HG03378 (cell line): ENCODE measurements around the gene BHMT.

Experiments
- ATAC-seq: cut with Tn5 transposase; IDR thresholded peaks from one replicate; pipeline ENCODE4 v1.9.1; 2021; ENCODE audit warnings: mild to moderate bottlenecking, moderate library complexity; ENCODE audit not compliant: unreplicated experiment

The BHMT gene, protein sequence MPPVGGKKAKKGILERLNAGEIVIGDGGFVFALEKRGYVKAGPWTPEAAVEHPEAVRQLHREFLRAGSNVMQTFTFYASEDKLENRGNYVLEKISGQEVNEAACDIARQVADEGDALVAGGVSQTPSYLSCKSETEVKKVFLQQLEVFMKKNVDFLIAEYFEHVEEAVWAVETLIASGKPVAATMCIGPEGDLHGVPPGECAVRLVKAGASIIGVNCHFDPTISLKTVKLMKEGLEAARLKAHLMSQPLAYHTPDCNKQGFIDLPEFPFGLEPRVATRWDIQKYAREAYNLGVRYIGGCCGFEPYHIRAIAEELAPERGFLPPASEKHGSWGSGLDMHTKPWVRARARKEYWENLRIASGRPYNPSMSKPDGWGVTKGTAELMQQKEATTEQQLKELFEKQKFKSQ

DNA sequence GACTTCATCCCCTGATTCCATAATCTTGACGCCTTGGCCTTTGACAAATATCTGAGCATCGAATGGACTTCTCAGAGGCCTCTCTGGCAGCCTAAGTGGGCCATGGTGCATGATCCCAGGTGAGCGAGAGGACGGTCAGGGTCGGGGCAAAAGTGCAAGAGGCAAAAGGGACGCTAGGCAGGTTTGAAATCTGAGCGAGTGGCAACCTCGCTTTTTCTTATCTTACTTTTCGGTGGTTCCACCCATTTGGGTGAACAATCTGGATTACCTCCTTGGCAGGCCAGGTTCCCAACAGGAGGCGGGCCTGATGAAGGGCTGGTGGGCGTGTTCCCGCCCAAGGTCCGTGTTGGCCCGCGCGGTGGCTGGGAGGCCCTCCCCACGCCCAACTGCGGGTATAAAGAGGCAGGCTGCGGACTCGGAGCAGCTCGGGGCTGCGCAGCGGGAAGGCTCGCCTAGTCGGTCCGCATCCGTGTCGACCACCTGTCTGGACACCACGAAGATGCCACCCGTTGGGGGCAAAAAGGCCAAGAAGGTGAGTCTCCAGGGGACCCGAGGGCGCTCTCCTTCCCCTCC lies at the start of gene BHMT:
BHMT (plus strand) TSS at position 423 of the 573 bp plus-strand sequence; CDS start at position 500, 77 bp downstream.
- no peak for ATAC-seq

DNA sequence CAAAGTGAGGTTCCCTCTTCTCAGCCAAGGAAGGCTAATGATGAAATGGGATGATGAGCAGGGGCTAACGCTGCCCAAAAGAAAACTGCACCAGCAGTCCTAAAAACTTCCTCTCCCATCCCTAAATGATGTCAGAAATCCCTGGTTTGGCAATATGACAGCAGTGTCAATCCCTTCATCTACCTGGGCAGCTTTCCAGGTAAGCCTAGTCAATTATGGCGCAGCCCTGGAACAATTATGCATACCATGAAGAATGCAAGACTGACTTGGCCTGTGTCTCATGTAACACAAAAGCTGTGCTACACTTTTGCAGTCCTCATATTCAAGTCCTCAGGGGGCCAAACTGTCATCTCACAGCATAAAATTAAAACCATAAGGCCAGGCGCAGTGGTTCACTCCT lies 49.2 kb upstream of the BHMT start:
- no peak for ATAC-seq

DNA sequence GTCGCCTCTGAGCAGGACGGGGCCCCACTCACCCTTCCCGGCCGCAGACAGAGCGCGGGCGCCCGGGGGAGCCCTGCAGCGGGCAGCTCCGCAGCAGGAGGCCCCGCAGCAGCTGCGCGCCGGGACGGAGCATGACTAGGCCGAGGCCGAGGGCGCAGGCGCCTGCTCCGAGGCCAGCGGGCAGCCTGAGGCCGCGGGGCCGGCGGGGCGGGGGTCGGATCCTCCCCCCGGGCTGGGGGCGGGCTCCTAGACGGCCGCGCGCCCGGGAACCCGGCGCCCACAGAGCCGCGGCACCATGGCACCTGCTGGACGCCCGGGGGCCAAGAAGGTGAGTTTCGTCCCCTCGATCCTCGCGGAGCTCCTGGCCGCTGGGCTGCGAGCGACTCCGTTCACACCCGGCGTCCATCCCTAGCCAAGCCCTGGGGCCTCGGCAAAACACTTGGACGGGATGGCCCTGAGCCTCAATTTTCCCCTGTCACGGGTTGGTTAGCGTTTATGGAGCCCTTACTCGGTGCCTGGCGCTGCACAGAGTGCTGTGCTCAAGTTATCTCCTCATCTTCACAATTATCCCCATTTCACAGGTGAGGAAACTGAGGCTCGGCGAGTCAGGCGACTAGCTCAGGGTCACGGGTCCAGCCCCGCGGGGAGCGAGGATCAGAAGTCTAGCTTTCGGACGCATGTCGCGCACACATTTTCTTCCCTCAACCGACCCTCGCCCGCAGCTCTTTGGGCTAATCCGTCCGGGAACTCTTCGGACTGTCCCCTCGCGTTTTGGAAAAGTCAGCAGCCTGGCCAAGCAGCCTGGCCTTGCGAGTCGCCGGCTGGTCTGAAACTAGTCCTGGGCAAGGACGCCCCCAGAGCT lies 41.9 kb upstream of the BHMT start, which contains the start of the genes BHMT2 and DMGDH:
BHMT2 (plus strand) TSS at position 280 of the 862 bp plus-strand sequence; CDS start at position 296, 16 bp downstream.
DMGDH (minus strand) TSS at position 187 of the 862 bp plus-strand sequence; CDS start at position 133, 54 bp downstream.
- no peak for ATAC-seq

DNA sequence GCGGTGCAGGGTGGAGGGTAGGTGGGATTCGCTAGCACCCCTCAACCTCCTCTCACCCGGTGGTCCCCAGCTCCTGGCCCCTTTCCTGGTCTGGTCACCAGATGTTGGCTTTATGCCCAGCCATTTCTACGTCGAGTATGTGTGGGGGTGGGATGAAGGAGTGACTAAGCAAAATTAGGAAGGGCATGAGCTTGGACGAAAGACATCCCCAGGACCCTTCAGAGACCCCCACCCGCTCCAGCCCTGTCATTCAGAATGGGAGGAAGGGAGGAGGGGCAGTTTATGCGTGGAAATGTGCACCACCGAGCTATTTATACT lies 41.3 kb upstream of the BHMT start:
- no peak for ATAC-seq

DNA sequence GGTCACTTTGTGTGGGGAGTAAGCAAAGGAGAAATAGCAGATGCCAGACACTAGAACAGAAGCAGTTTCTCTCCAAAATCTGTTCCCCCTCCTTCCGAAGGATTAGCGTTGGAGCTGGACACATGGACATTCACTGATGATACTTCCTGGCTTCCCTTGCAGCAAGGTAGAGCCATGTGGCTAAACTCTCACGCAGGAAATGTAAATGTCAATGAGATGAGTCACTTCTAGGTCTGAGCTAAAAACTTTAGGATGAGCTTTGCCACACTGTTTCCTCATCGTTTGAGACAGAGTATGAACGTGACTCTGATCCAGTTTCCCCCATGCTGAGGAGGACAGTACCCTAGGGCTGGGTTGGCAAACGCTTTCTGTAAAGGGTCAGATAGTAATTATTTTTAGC lies 37.0 kb upstream of the BHMT start:
- ATAC-seq: no peak

DNA sequence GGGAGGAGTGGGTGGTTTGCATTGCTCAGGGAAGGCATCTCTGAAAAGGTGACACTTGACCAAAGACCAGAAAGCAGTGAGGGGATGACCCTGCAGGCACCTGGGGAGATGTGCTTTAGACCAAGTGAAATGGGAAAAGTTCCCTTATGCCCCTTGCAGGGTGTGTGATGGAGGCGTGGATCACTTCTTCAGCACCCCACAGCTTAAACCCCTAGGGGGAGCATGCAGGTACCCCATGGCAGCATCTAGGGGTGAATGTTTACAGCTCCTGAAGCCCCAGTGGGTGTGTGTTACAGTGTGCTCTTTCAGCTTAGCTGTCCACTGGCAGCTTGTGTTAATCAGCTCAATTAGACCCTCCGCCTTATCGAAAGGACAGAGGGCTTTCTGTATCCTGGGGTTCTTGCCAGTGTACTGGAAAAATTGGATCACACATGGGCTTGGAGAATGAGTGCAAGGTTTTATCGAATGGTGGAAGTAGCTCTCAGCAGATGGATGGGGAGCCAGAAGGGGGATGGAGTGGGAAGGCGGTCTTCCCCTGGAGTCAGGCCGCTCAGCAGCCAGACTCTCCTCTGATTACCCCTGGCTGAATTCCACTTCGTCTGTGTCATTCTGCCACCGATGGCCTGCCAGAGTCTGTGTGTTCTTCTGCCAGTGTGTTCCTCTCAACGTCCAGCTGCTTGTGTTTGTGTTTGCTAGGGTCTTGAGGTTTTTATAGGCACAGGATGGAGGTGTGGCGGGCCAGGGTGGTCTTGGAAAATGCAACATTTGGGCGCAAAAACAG lies 35.8 kb upstream of the BHMT start:
- ATAC-seq: no peak

DNA sequence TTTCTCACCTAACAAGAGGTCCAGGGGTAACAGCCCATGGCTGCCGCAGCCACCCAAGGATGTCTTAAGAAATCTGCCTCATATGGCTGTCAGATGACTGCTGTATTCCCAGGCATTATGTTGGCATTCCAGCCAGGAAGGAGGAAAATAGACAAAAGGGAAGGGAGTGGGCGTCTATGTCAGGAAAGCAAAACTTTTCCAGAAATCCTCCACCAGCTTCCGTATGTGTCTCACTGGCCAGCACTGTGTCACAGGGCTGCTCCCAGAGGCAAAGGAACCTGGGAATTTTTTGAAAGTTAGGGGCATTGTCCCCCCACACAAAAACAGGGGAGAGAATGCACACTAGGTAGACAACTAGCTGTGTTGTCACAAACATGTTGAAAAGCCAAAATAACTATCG lies 34.8 kb upstream of the BHMT start:
- no peak for ATAC-seq

DNA sequence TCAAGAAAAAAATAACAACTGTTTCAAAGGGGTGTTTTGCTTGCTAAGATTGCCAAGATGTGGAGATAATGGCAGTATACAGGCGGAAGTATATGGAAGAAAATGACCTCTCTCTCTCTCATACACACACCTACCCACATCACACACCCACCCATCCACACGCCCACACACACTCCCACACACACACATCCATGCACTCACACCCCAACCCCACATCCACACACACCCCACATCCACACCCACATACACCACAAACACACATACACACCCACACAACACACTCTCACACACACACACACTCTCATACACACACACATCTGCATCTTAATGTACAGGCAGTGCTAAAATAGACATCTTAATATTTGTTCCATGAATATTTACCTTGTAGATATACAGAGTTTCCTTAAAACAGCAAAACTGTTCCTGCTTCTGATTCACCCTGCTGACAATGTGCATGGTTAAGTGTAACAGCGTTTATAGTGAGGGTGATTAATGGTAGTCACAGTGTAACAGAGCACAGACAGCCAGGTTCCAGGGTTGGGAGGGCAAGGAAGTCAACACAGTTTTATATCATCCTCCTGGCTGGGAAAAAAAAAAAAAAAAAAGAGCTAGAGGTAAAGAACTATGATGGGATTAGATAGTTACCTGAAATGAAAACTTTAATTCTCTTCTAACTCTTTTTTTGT lies 33.8 kb upstream of the BHMT start:
- ATAC-seq: no peak

DNA sequence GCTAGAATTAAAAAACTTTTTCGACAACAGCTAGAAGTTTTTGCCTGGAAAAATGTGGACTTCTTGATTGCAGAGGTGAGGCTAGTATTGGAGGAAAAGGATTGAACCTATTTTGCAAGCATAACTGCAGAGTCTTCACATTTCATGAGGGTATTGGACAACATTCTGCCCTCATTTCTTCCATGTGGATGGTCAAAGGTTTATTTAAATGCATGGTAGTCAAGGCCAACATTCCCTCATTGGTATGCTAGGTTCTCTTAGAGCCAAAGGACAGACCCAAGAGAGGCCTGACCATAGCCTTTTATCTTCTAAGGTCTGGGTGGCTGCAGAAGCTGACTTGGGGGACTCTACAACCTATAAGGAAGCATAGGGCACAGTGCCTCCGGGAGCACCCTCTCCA lies 30.8 kb upstream of the BHMT start:
- no peak for ATAC-seq

DNA sequence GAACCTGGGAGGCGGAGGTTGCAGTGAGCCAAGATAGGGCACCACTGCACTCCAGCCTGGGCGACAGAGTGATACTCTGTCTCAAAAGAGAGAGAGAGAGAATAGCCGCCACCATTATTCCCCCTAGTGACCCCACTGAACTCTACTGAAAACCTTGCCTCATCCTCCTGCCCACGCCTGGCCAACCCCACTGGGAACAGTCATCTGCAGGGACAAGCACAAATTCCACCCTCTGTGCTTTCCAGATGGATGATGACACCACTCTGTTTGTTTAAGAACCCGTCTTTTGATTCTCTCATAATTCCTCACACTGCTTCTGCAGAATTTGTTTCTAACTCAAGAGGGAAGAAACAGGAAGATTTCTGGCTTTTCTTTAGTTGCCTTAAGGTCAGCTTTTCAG lies 29.8 kb upstream of the BHMT start:
- ATAC-seq: no peak

DNA sequence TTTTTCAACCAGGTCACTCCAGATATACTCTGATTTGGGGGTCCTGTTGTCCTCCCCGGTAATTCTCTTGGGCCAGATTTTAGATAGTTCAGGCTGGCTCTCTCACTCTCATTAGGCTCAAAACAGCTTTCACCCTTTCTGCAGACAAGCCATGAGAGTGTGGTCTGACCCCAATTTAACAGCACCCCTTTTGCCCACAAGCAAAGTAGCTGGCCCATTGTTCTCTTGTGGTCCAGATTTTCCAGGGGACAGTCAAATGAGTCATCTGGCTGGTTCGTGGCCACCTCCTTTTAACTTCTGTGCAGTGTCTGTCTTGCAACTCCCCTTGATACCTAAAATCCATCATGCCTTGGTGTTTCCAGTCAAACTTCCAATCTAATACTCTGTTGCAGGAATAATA lies 25.5 kb upstream of the BHMT start:
- no peak for ATAC-seq

DNA sequence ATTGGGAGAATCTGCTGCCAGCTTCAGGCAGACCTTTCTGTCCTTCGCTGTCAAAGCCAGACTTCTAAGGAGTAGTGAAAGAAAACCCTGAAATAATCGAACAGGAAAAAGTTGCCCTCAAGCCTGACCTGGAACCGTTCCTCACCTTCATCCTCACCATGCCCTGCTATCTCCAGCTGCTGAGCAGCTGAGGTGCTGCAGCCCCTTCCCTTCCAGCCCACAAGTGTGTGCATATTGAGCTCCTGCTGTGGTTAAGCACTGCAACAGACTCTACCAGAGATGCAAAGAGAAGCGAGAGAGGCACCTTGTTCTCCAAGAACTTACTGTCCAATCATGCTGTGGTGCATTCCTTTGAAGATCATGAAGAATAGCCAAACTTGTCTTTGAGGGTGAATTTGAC lies 23.1 kb upstream of the BHMT start:
- ATAC-seq: no peak

DNA sequence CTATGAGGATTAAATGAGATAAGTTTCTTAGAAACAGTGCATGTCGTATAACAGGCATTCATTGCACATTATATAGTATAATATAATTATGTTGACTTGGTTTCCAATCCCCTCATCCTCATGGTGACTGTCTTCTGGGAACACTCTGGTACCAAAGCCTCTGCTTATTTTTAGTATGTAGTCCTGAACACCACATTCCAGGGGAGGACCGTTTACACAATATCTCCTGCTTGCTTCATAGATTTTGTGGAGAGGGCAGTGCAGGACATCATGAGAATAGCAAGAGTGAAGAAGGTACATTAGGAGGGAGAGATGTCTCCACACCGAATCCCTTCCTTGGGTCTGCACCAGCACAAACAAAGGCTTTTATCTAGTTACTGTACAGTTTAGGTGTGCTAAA lies 20.5 kb upstream of the BHMT start:
- ATAC-seq: no peak

DNA sequence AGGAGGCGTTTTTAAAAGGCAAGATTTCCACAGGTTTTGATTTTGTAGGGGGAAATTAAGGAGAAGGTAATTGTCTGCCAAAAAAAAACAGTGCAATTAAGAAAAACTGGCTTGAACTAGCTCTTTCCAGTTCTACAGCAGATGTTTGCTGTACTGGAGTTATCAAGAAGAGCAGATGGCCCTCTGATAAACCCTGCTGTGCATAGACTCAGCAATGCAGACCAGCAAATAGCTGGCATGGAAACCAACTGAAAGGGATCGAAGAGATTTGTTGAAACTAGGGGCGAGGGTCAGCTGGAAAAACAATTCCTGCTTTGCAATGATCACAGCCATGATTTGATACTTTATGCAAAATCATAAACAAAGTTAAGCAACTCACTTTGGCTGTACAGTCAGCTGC lies 17.8 kb upstream of the BHMT start:
- no peak for ATAC-seq

DNA sequence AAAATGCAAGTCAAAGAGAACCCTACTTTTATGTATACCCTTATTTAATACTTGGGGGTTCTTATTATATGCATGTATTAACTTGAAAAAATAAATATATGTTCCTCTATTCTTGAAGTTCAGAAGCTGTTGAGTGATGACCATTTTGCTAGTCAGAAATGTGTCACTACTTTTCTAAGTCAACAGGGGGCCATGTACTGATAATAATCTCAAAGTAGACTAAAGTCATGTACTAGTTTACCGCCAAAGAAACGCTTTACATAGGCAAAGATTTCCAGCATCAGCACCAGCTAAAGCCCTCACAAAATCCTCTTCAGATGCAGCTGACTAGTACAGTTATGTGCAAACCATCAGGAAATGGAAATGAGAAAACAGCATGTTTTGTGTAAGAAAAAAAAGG lies 5.7 kb upstream of the BHMT start:
- no peak for ATAC-seq

DNA sequence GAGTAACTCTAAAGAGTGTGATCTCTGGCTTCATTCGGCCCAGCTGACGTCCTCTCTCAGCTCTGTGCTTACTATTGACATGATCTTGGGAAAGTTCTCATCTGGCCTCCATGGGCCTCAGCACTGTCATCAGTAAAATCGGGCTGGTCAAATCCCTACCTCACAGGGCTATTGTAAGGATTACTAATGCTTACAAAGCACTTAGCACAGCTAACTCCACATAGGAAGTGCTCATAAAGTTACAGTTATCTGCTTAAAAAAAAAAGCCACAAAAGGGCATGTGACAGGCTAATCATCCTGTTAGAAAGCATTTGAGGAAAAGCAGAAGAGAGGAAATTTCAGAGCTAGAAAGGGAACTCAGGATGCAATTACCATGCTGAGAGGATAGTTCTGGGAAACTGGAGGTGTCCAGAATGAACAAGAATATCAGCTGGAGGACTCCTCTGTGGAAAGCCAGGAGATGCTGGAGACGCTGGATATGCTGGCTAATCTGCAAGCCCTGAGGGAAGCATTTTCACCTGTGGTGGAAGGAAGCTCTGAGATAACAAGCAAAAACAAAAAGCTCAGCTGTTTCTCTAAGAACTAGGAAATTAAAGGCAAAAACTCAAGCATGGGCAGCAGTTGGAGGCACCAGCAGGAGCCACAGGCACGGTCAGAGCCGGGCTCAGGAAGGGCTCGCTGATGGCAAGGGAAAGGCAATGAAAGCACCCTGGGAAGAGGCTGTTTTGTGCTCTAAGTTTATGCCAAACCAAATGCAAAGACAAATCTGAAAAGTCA lies 4.4 kb upstream of the BHMT start:
- ATAC-seq: no peak

DNA sequence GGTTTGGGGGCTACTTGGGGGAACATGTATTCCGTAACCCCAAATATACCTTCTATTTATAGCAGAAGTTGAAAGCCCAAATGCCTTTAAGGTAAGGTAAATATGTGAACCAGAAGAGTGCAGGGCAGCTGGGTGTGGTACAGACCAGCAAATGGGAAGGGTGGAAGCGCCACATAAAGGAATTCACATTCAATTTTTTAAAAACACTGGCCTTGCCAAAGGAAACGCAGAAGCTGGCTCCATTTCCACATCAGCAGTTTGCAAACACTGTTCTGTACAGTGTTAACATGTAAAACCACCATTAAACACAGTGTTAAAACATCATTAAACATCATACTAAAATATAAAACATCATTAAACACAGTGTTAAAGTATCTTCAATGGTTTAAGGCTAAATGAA lies 3.5 kb upstream of the BHMT start:
- no peak for ATAC-seq

DNA sequence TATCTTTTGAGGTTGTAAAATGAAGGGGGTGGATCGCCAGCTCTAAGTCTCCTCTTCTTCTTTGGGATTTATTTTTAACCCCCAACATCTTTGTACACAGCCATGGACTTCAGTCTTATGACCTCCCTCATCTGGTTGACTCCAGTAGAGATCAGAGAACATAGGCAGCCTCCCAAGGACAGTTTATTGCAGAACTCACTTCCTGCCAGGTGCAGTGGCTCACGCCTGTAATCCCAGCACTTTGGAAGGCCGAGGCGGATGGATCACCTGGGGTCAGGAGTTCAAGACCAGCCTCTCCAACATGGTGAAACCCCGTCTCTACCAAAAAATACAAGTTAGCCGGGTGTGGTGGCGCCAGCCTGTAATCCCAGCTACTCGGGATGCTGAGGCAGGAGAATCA lies 2.8 kb upstream of the BHMT start:
- ATAC-seq: no peak
